Skin of body (tissue), 2 donors: Measurements from ENCODE around the gene MAP6. TPM values are rescaled to one million over a fixed set of nuclear protein-coding genes. Genes with fewer than 3 reads are reported as not detected.
"Not testable (repeated sequence)": the region's sequence is repeated elsewhere in the genome, so short reads cannot be mapped to it uniquely, and the experiment has no call there.

Experiments
- DNase-seq: peaks from one replicate; lab custom pipeline; 2025; lab: John Stamatoyannopoulos, UW
- total RNA-seq: library from RNA; depleted of rRNA; stranded (reverse); fragments of >200 nt; gene quantifications from one replicate; pipeline ENCODE4 v1.2.3, GENCODE V29; 2014

The MAP6 gene
- 1.9 TPM for total RNA-seq

DNA sequence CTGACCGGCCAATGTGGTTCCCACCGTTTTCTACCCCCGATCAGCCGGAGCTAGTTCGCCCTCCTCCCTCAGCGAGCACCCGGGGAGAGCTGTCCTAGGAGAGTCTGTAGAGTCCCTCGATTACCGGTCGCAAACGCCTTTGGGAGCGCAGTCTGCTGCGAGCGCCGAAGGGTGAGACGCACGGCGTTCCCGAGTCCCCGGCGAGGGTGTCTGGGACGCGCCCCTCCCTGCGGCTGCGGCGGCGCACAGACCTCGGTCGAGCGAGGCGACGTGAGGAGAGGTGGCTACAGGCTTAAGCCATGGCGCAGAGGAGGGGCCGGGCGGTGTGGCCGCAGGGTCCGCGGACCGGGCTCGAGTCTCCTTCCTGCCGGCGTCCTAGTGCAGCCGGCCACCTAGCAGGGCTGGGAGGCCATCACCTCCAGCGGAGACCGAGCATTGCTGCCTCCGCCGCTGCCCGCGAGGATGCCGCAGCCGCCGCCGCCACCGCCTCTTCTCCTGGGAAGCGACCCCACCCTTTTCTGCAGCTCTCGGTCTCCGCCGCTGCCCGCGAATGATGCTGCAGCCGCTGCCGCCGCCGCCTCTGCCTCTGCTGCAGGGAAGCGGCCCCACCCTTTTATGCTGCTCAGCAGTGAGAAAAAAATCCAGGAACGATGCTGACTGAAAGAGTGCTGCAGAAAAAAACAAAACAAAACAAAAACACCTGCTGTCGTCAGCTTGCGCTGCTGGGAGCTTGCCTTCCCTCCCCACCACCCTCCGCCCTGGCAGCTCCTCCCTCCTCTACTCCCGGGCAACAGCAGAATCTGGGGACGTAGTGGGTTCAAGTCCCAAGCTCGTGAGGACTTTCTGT is at the start of gene MAP6:
TSS of gene MAP6 (minus strand) at position 588 of the 847 bp plus-strand sequence. CDS start 669 bp downstream, outside the sequence.
- no peak for DNase-seq

- no peak for DNase-seq
These were observed 49.0 kb upstream of the MAP6 start, which contains the start of gene MOGAT2 for GRCh38 chr11:75717608-75718418. TSS of gene MOGAT2 (plus strand) at chr11:75717838. CDS start at chr11:75717889, 51 bp downstream.

- no peak for DNase-seq
These were observed 47.8 kb upstream of the MAP6 start for GRCh38 chr11:75716659-75717058.

GRCh38 chr11:75715688-75716087 is 46.9 kb upstream of the MAP6 start:
- no peak for DNase-seq

DNA sequence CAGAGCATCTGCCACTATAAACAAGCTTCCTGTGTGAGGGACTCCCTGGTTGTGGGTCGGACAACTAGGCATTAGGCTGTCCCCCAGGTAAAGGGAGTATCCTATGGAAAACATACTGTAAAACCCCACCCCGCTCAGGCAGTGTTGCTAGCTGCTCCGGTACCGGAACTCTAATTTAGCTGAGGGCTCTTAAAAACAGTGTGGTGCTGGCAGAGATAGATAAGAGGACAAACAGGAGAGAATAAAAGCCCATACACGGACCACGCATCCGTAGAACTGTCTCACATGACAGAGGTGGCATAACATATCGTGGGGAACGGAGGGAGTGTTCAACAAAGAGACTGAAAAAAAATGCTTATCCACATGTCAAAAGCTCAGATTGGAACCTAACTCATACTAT is 45.4 kb upstream of the MAP6 start:
- DNase-seq, result no peak

- peak; percentile 7 for DNase-seq
These were observed 37.5 kb upstream of the MAP6 start for GRCh38 chr11:75706260-75706729.

- no peak for DNase-seq
These were observed 36.7 kb upstream of the MAP6 start for GRCh38 chr11:75705541-75705940.

GRCh38 chr11:75703695-75704237 is 34.9 kb upstream of the MAP6 start:
- DNase-seq, result no peak

GRCh38 chr11:75700940-75701339 is 32.1 kb upstream of the MAP6 start:
- no peak for DNase-seq

- DNase-seq, result no peak
These were observed 29.2 kb upstream of the MAP6 start for GRCh38 chr11:75697906-75698581.

- no peak for DNase-seq
These were observed 23.0 kb upstream of the MAP6 start for GRCh38 chr11:75691804-75692203.

DNA sequence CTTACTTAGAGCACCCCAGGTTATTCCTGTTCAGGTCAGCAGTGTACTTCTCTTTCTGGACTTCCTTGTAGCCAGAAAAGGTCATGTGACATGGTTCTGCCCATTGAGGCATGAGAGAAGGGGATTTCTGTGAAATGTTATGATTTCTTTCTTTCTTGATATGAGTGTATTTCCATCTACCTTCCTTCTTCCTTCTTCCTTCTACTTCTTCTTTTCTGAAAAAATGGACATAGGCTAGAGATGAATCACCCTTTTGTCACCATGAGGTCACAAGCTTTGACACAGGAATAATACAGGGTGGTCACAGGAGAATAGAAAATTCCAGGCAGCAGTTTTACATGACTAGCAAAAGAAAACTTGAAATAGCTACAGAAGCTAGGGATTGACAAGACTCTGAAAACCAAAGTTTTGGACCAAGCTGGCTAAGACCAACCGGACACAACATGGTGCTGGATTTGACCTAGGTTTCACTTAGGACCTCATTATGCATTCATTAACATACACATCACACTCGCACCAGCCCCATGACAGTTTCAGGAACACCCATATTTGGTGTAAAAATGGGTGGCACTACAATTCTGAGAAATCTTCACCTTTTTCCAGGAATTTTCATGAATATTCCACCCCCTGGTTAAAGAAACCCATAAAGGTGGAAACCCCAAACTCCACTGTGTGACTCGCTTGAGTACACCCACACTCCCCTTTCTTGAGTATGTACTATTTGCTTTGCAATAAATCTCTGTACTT is 21.2 kb upstream of the MAP6 start:
- DNase-seq, result no peak

GRCh38 chr11:75683856-75684255 is 15.0 kb upstream of the MAP6 start:
- not testable (repeated sequence) for DNase-seq

GRCh38 chr11:75679566-75679965 is 10.7 kb upstream of the MAP6 start:
- DNase-seq, result no peak

GRCh38 chr11:75678620-75679259 is 9.9 kb upstream of the MAP6 start:
- no peak for DNase-seq

DNA sequence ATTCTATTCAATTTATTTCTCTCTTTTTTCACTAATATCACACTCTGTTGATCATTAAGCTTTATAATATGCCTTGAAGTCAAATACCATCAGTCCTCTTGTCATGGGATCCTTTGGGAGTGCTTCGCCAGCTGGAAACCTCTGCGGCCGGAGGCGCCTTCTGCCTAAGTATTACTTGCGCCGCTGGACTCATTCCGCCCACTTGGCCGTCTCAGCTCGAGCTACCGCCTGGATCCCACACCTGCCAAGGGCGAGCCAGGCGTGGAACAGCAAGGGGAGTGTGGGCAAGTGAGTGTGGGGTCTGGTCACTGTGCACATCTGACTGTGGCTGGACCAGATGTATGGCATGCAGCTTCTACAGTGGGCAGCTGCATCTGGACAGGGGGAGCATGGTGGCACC is 9.1 kb upstream of the MAP6 start:
- no peak for DNase-seq

GRCh38 chr11:75677275-75677674 is 8.4 kb upstream of the MAP6 start:
- no peak for DNase-seq

DNA sequence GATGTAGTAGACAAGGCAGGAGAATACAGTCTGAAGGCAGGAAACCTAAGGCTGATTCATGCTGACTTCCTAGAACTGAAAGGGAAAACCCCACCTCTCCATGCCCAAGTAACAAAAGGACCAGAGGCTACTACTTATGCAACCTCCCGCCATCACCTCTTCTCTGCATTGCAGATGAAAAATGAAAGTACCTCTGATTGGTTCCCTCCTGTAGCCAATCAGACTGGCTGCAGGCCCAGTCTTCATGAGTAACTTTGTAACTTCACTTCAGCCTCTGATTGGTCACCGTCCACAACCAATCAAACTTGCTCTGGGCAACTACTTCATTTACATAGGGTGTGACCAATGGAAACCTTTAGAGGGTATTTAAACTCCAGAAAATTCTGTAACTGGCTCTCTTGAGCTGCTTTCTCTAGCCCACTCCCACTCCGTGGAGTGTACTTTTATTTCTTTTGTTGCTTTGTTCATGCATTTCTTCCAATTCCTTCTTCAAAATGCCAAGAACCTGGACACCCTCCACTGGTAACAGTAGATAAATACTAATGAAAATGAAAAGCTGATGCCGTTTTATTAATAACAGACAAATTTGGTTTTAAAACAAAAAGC is 5.2 kb upstream of the MAP6 start:
- no peak for DNase-seq

- no peak for DNase-seq
These were observed 897 bp downstream of the MAP6 start for GRCh38 chr11:75667831-75668450.
